SK-N-SH treated with all-trans-retinoic acid at 6 μM for 48 hours (cell line): ENCODE results near the gene OTUD5.
"Not testable (repeated sequence)": the region's sequence is repeated elsewhere in the genome, so short reads cannot be mapped to it uniquely, and the experiment has no call there.

ENCODE experiments used
- ATAC-seq: fragments of 200-7000 bp; cut with Tn5 transposase; 3 replicates; pipeline ENCODE4 v1.9.1; 2020; ENCODE audit warnings: mild to moderate bottlenecking, moderate library complexity
- ARNTL ChIP-seq: fragments of 450-650 bp; formaldehyde crosslinking; IDR thresholded peaks from 2 replicates; pipeline ENCODE4 v1.5.0; 2020; ENCODE audit warnings: low read depth, mild to moderate bottlenecking, moderate library complexity, borderline replicate concordance
- CREB5 ChIP-seq: fragments of 250-450 bp; sonication (Bioruptor Pico); IDR thresholded peaks from 2 replicates; pipeline ENCODE4 v1.5.1; 2020; ENCODE audit warnings: low read depth, mild to moderate bottlenecking, moderate library complexity
- CSDC2 ChIP-seq: fragments of 250-450 bp; sonication (Bioruptor Pico); IDR thresholded peaks from 2 replicates; pipeline ENCODE4 v1.5.0; 2020; ENCODE audit warnings: mild to moderate bottlenecking, moderate library complexity
- CSRNP3 ChIP-seq: fragments of 250-450 bp; sonication (Bioruptor Pico); IDR thresholded peaks from 2 replicates; pipeline ENCODE4 v1.5.1; 2021; ENCODE audit warnings: mild to moderate bottlenecking, moderate library complexity
- ESRRG ChIP-seq: fragments of 250-450 bp; sonication (Bioruptor Pico); IDR thresholded peaks from 2 replicates; pipeline ENCODE4 v1.6.1; 2021; ENCODE audit warnings: mild to moderate bottlenecking
- GLIS3 ChIP-seq: fragments of 250-450 bp; sonication (Bioruptor Pico); IDR thresholded peaks from 2 replicates; pipeline ENCODE4 v1.5.0; 2020; ENCODE audit warnings: mild to moderate bottlenecking, moderate library complexity
- PPARA ChIP-seq: fragments of 250-450 bp; sonication (Bioruptor Pico); IDR thresholded peaks from 2 replicates; pipeline ENCODE4 v1.5.0; 2020; ENCODE audit warnings: mild to moderate bottlenecking, borderline replicate concordance
- SNAI2 ChIP-seq: fragments of 250-450 bp; sonication (Bioruptor Pico); IDR thresholded peaks from 2 replicates; pipeline ENCODE4 v1.5.0; 2020; ENCODE audit warnings: mild to moderate bottlenecking, moderate library complexity
- TCF4 ChIP-seq: fragments of 250-450 bp; sonication (Bioruptor Pico); IDR thresholded peaks from 2 replicates; pipeline ENCODE4 v1.8.0; 2021; ENCODE audit warnings: mild to moderate bottlenecking, moderate library complexity, borderline replicate concordance
- TOX ChIP-seq: fragments of 250-450 bp; sonication (Bioruptor Pico); IDR thresholded peaks from 2 replicates; pipeline ENCODE4 v1.8.0; 2021; ENCODE audit warnings: mild to moderate bottlenecking, moderate library complexity, borderline replicate concordance
- TSHZ2 ChIP-seq: fragments of 250-450 bp; sonication (Bioruptor Pico); IDR thresholded peaks from 2 replicates; pipeline ENCODE4 v1.5.0; 2020; ENCODE audit warnings: mild to moderate bottlenecking, moderate library complexity
- ZC3H10 ChIP-seq: fragments of 250-450 bp; sonication (Bioruptor Pico); IDR thresholded peaks from 2 replicates; pipeline ENCODE4 v1.5.1; 2021; ENCODE audit warnings: mild to moderate bottlenecking, moderate library complexity
- ZFP3 ChIP-seq: fragments of 250-450 bp; sonication (Bioruptor Pico); IDR thresholded peaks from 2 replicates; pipeline ENCODE4 v1.5.0; 2020; ENCODE audit warnings: mild to moderate bottlenecking, moderate library complexity
- ZFP30 ChIP-seq: fragments of 450-650 bp; formaldehyde crosslinking; IDR thresholded peaks from 2 replicates; pipeline ENCODE4 v1.5.0; 2022; ENCODE audit warnings: mild to moderate bottlenecking, moderate library complexity
- ZNF565 ChIP-seq: fragments of 450-650 bp; formaldehyde crosslinking; conservative IDR thresholded peaks from 2 replicates; pipeline ENCODE4 v1.5.0; 2020; ENCODE audit warnings: low read depth, mild to moderate bottlenecking, moderate library complexity
- ZNF70 ChIP-seq: fragments of 450-650 bp; formaldehyde crosslinking; IDR thresholded peaks from 2 replicates; pipeline ENCODE4 v1.5.0; 2020; ENCODE audit warnings: mild to moderate bottlenecking, moderate library complexity
- ZNF8 ChIP-seq: fragments of 450-650 bp; formaldehyde crosslinking; IDR thresholded peaks from 2 replicates; pipeline ENCODE4 v1.5.0; 2020; ENCODE audit warnings: mild to moderate bottlenecking, moderate library complexity

The OTUD5 gene

GRCh38 chrX:48981178-48981577 is 23.8 kb upstream of the OTUD5 start:
- no peak for ATAC-seq
- TF ChIP-seq ZNF70 (CRISPR knock-in tag) (no peak), TSHZ2 (no peak), CREB5 (CRISPR knock-in tag) (no peak), PPARA (CRISPR knock-in tag) (no peak), CSRNP3 (CRISPR knock-in tag) (no peak), ZFP30 (no peak), TOX (CRISPR knock-in tag) (no peak), TCF4 (CRISPR knock-in tag) (no peak), ZNF8 (CRISPR knock-in tag) (no peak), SNAI2 (CRISPR knock-in tag) (no peak), CSDC2 (CRISPR knock-in tag) (no peak)

- not testable (repeated sequence) for ATAC-seq
Measured at GRCh38 chrX:48980341-48980740, 22.9 kb upstream of the OTUD5 start.

GRCh38 chrX:48978226-48978625 is 20.8 kb upstream of the OTUD5 start:
- TF ChIP-seq ZC3H10 (CRISPR knock-in tag) (no peak), SNAI2 (CRISPR knock-in tag) (no peak), GLIS3 (CRISPR knock-in tag) (no peak), TOX (CRISPR knock-in tag) (no peak)
- TF ChIP-seq, all 23 proteins: peak for 0
- no peak for ATAC-seq

- no peak for TF ChIP-seq ZNF565 (CRISPR knock-in tag)
- TF ChIP-seq CSDC2 (CRISPR knock-in tag), result no peak
- no peak for TF ChIP-seq SNAI2 (CRISPR knock-in tag)
- no peak for TF ChIP-seq TSHZ2
- no peak for TF ChIP-seq ARNTL
- TF ChIP-seq ZFP3, result no peak
- TF ChIP-seq CREB5 (CRISPR knock-in tag), result no peak
- no peak for TF ChIP-seq ESRRG (CRISPR knock-in tag)
- no peak for TF ChIP-seq CSRNP3 (CRISPR knock-in tag)
- no peak for ATAC-seq
Measured at GRCh38 chrX:48976086-48976485, 18.7 kb upstream of the OTUD5 start.
